GM13977 (cell line): Measurements from ENCODE around the gene CD99.
"Not testable (repeated sequence)": the region's sequence is repeated elsewhere in the genome, so short reads cannot be mapped to it uniquely, and the experiment has no call there.

Experiments used
- DNase-seq: peaks from one replicate; pipeline ENCODE4 v3.0.0; 2012; ENCODE audit warnings: low spot score
- in situ Hi-C: fragments of 300-500 bp; cut with MboI; formaldehyde crosslinking; loops from one replicate; pipeline ENCODE4 v1.12.0; 2022; ENCODE audit warnings: low sequenced_read_pairs, low pct_unique_long_range_greater_than_20kb, mixed read lengths, inconsistent platforms; ENCODE audit not compliant: unreplicated experiment
- TF ChIP-seq, protein P1 (sequence below): IDR thresholded peaks from 2 replicates; pipeline ENCODE4 v1.5.1; 2012; ENCODE audit warnings: mild to moderate bottlenecking, control low read depth; ENCODE audit not compliant: insufficient read depth; ENCODE audit errors: extremely low read depth, missing control alignments

Gene CD99

DNA sequence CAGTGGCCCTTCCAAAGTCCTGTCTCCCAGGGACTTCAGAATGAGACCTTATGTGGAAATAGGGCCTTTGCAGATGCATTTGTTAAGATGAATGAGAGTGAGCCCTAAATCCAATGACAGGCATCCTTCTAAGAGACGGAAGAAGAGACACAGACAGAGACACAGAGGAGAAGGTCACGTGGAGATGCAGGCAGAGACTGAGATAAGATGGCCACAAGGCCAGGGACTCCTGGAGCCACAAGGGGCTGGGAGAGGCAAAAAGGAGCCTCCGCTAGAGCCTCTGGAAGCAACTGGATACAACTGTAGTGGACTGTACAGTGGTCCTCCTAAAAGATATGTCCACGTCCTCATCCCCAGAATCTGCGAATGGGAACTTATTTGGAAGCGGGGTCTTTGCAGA lies 19.0 kb upstream of the CD99 start:
- no peak for DNase-seq
- TF ChIP-seq, protein P1, sequence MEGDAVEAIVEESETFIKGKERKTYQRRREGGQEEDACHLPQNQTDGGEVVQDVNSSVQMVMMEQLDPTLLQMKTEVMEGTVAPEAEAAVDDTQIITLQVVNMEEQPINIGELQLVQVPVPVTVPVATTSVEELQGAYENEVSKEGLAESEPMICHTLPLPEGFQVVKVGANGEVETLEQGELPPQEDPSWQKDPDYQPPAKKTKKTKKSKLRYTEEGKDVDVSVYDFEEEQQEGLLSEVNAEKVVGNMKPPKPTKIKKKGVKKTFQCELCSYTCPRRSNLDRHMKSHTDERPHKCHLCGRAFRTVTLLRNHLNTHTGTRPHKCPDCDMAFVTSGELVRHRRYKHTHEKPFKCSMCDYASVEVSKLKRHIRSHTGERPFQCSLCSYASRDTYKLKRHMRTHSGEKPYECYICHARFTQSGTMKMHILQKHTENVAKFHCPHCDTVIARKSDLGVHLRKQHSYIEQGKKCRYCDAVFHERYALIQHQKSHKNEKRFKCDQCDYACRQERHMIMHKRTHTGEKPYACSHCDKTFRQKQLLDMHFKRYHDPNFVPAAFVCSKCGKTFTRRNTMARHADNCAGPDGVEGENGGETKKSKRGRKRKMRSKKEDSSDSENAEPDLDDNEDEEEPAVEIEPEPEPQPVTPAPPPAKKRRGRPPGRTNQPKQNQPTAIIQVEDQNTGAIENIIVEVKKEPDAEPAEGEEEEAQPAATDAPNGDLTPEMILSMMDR: no peak
- in situ Hi-C loops: no loop called here

DNA sequence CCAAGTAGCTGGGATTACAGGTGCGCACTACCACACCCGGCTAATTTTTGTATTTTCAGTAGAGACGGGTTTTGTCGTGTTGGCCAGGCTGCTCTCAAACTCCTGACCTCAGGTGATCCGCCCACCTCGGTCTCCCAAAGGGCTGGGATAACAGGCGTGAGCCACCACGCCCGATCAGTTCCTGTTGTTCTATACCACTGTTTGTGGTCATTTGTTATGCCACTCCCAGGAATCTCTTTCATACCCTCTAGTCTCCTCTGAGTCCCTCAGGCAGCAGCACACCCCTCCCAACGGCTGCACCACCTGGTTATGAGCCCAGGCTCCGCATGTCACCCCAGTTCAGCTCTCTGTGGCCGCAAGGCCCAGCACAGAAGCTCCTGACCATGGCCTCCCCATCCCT lies 17.5 kb upstream of the CD99 start:
- TF ChIP-seq, protein P1: no peak
- in situ Hi-C loops: no loop called here
- no peak for DNase-seq

DNA sequence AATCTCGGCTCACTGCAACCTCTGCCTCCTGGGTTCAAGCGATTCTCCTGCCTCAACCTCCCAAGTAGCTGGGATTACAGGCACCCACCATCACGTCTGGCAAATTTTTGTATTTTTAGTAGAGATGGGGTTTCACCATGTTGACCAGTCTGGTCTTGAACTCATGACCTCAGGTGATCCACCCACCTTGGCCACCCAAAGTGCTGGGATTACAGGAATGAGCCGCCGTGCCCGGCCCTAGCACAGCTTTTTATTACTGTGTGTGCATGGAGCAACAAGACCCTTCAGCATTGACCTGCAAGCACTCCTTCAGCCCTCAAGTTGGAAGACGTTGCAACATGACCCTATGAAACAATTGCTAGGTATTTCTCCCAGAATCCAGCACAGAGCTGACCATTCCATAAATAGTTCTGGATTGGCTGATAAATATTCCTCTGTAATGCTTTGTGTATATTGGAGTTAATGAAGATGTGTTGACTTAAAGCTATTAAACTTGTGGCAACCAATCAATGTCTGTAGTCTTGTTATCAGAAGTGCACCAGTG lies 15.4 kb upstream of the CD99 start:
- DNase-seq, in situ Hi-C loops: not testable (repeated sequence)

DNA sequence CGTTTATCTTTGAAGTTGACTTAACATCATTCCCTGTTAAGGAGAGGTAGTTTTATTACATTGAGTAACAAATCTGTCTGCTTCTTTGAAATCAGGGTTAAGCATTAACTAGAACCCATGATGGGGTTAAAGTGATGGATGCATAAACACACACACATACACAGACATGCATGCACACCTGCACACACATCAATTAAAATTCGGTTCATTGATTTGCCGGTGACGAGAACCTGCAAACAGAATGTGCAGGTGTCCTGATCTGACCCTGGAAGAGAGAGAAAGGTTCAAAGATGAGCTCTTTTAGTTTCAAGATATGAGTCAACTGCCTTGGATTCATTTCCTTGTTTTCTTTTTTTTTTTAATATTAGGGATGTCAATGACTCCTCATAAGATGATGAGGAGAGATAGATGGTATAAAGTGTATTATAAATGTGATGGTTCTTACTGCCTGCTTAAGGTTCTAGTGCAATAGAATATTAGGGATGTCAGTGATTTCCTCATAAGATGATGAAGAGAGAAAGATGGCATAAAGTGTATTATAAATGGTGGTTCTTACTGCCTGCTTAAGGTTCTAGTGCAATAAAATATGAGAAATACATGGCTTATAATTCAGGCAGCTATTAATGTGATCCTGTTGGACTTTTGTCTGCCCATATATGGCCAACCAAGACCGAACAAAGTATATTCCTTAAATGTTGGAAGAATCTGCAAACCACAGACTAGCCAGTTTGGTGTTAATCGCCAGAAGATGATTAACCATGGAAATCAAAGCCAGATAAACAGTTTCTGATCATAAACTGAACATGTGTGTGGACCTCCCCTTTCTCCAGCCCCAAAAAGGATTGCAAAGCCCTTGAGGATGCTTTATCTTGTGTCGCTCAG lies 14.1 kb upstream of the CD99 start:
- in situ Hi-C loops: no loop called here
- TF ChIP-seq, protein P1: no peak

DNA sequence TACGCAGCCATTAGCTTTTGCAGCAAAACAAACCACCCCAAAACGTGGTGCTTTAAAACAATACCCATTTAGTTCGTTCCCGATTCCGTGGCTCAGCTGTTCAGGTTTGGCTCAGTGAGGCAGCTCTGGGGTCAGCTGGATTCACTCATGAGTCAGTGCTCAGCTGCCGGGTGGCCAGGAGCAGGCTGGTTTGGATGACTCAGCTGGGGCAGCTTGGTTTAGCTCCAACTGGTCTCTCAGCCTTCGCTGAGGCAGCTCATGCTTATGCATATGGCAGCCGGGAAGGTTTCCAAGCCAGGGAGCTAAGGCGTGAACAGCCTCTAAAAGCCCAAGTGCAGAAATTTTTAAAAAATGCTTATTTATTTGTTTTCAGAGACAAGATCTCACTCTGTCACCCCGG lies 13.3 kb upstream of the CD99 start:
- TF ChIP-seq, protein P1: no peak
- in situ Hi-C loops: no loop called here
- no peak for DNase-seq

More for the DNA sequence above, 14.1 kb upstream of the CD99 start:
- no peak for DNase-seq

DNA sequence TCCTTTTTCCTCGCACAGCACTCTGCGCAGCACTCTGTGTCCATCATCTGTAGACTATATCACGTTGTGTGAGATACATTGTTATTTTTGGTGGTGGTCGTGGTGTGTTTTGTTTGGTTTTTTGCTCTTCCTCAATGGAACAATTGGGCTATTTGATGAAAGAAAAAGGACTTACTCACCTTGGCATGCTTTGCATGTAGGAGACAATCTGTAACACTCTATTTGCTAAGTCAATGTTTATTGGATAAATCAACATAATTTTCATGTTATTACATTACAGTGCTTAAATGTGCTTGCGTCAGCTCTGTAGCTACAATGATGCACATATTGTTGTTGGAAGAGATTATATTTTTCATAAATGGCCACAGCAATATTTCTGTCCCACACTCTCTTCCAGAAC lies 12.5 kb upstream of the CD99 start:
- in situ Hi-C loops: no loop called here
- TF ChIP-seq, protein P1: no peak
- DNase-seq: no peak

DNA sequence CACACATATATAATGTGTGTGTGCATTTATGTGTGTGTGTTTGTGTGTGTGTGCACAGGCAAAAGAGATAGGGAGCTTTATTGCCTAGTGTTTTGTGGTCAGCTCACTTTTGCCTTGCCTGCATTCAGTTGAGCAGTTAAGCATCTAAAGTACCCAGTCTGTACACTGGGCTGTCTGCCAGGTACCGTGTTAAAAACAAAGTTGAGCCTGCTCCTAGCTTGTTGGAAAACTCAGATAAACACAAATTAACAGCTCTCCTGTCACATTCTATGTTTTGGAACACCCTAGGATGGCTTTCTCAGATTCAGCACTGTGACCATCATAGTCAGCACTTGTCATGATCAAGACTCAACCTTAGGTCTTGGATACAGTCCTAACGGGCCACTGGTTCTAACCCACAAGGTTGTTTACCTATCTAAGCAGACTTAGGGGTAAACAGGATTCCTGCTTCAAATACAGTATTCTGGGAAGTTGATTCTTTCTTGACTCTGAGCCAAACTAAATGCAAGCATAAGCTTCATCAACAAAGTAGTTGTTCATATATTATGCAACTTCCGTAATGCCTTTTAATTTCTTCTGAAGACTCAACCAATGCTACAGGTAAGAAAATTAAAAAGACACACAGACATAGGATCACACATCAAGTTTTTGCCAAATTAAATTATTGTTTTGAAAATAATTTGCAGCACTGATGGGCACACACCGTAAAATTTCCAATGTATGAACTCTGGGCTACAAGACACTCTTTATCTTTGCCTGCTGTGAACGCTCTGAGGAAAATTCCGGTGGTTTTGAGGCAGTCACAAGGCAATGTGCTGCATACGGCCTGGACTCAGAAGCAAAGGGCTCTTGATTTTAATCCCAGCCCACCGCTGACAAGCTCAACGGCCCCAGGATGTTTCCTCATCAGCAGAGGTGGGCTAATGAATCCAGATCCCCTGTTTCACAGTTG lies 11.3 kb upstream of the CD99 start:
- in situ Hi-C loops: no loop called here
- no peak for DNase-seq
- TF ChIP-seq, protein P1: no peak
